Neutrophil (primary cell): ENCODE measurements around the gene SNX24.
"Not testable (repeated sequence)": the region's sequence is repeated elsewhere in the genome, so short reads cannot be mapped to it uniquely, and the experiment has no call there.

Experiments used
- H3K27ac ChIP-seq: fragments of 200-600 bp; sonication (generic); 2 replicates; pipeline ENCODE4 v1.5.1; 2016; ENCODE audit warnings: mild to moderate bottlenecking, moderate library complexity
- H3K27me3 ChIP-seq: fragments of 200-600 bp; sonication (generic); 2 replicates; pipeline ENCODE4 v1.6.0; 2016; ENCODE audit warnings: mild to moderate bottlenecking
- H3K36me3 ChIP-seq: fragments of 200-600 bp; sonication (generic); 2 replicates; pipeline ENCODE4 v1.5.1; 2017
- H3K4me1 ChIP-seq, 2 experiments: fragments of 200-600 bp in 1 of 2; sonication (generic) in 1 of 2; 1 replicate in 1 of 2; 2 replicates in 1 of 2; pipeline versions ENCODE4 v1.5.1 to v1.6.1; 2013 to 2016; ENCODE audit warnings: low read depth in 1 of 2, low read length in 1 of 2, mild to moderate bottlenecking in 1 of 2, moderate library complexity in 1 of 2; ENCODE audit not compliant: control insufficient read depth in 1 of 2, insufficient read depth in 1 of 2
- H3K4me3 ChIP-seq, 2 experiments: fragments of 200-600 bp in 1 of 2; sonication (generic) in 1 of 2; 1 replicate in 1 of 2; 2 replicates in 1 of 2; pipeline ENCODE4 v1.5.1; 2013 to 2016; ENCODE audit warnings: low read depth in 1 of 2, low read length in 1 of 2, mild to moderate bottlenecking in 1 of 2, moderate library complexity in 1 of 2
- H3K9me3 ChIP-seq: fragments of 200-600 bp; sonication (generic); 2 replicates; pipeline ENCODE4 v1.5.1; 2016
- CTCF ChIP-seq: fragments of 200-600 bp; sonication (generic); IDR thresholded peaks from 2 replicates; pipeline ENCODE4 v1.5.1; 2016; ENCODE audit warnings: antibody characterized with exemption

The SNX24 gene

GRCh38 chr5:122907276-122907675 lies 61.9 kb downstream of the SNX24 start:
- Histone ChIP-seq H3K36me3 (no peaks in the 10 kb centered on the region), H3K27ac (no peak overlapping the region), H3K4me3 (no peak overlapping the region), H3K9me3 (no peaks in the 10 kb centered on the region), H3K4me1 (peaks cover 0 to under 1% of the 10 kb centered on the region in 2 experiments), H3K27me3 (no peaks in the 10 kb centered on the region)
- no peak for TF ChIP-seq CTCF

- Histone ChIP-seq H3K4me1 (no peaks in the 10 kb centered on the region), H3K27me3 (no peaks in the 10 kb centered on the region), H3K9me3 (no peaks in the 10 kb centered on the region), H3K4me3 (no peak overlapping the region), H3K36me3 (no peaks in the 10 kb centered on the region), H3K27ac (no peak overlapping the region)
- TF ChIP-seq CTCF, result no peak
Measured at GRCh38 chr5:122908108-122908507, 62.7 kb downstream of the SNX24 start.

GRCh38 chr5:122908662-122909061 lies 63.2 kb downstream of the SNX24 start:
- H3K36me3 ChIP-seq, result no peaks in the 10 kb centered on the region
- no peak for TF ChIP-seq CTCF
- no peak overlapping the region for H3K4me3 ChIP-seq
- H3K27me3 ChIP-seq, result no peaks in the 10 kb centered on the region
- H3K27ac ChIP-seq, result no peak overlapping the region
- no peaks in the 10 kb centered on the region for H3K4me1 ChIP-seq
- H3K9me3 ChIP-seq, result no peaks in the 10 kb centered on the region

- no peak for TF ChIP-seq CTCF
- Histone ChIP-seq H3K36me3 (no peaks in the 10 kb centered on the region), H3K4me1 (no peaks in the 10 kb centered on the region), H3K27me3 (no peaks in the 10 kb centered on the region), H3K9me3 (no peaks in the 10 kb centered on the region), H3K27ac (no peak overlapping the region), H3K4me3 (no peak overlapping the region)
Measured at GRCh38 chr5:122909470-122910100, 64.2 kb downstream of the SNX24 start.

- not testable (repeated sequence) for H3K4me1 ChIP-seq, H3K27ac ChIP-seq, H3K9me3 ChIP-seq, H3K36me3 ChIP-seq, H3K4me3 ChIP-seq, H3K27me3 ChIP-seq
Measured at GRCh38 chr5:122913436-122913835, 68.0 kb downstream of the SNX24 start.

- no peak for TF ChIP-seq CTCF
- H3K4me1 ChIP-seq, result no peaks in the 10 kb centered on the region
- no peaks in the 10 kb centered on the region for H3K9me3 ChIP-seq
- no peak overlapping the region for H3K27ac ChIP-seq
- no peaks in the 10 kb centered on the region for H3K36me3 ChIP-seq
- no peaks in the 10 kb centered on the region for H3K27me3 ChIP-seq
- no peak overlapping the region for H3K4me3 ChIP-seq
Measured at GRCh38 chr5:122915717-122916461, 70.5 kb downstream of the SNX24 start.
